ENCODE data around the gene ALDOC. TPM values are rescaled to one million over a fixed set of nuclear protein-coding genes. Genes with fewer than 3 reads are reported as not detected.
"Not testable (repeated sequence)": the region's sequence is repeated elsewhere in the genome, so short reads cannot be mapped to it uniquely, and the experiment has no call there.

Gene ALDOC
- total RNA-seq (2014; rRNA removed; shearing (Covaris generic)) = 0.32 TPM in 1 of 2 replicates, not detected in the other

DNA sequence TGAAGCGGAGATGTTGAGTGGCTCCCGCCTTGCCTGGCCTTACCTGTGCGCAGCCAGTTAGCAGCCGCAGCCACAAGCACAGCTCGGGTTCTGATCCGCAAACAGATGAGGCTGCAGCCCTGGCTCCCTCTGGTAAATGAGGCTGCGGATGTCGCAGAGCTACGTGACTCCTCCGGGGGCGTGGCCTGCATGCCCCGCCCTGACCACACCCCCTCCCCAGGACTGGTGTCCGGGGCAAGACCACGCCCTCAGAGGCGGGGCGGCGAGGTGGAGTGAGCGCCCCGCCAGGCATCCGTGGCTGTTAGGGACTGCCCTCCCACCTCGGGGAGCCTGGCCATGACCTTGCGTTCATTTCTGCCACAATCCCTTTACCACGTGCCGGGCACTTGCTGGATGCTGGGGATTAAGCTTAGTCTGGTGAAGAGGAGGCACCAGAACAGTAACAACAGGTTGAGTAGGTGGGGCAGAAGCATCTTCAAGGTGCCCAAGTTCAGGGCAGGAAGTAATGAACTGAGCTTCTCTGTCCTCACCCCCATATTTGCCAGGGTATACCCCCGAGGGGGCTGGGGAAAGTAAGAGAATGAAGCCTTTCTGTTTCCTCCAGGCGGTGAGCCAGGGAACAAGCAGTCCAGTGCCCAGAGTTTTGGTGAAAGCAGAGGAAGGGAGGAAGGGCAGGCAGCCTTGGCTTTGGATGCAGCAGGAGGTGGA lies at the start of gene ALDOC:
Gene ALDOC, minus strand, starts transcription at position 138 of the 708 bp plus-strand sequence. CDS start 1,363 bp downstream, outside the sequence.
- peak; percentile 26 for DNase-seq (ENCODE audit: low read depth)

DNA sequence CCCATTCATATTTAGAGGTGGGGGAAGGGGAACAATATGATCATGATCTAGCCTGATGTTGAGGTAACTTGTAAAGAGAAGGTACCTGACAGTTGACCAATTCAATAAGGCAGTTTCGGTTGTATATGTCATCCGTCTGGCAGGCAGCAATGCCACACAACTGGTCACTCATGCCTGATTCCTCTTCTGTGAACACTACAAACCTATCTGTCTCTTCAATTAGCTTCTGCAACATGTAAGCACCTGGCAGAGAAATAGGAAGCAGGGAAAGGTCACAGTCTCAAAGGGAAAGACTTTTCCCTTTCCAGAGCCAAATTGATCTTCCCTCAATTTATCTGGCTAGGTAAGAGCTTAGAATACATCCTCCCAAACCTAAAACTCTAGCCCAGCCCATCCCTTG lies 47.5 kb upstream of the ALDOC start:
- DNase-seq (ENCODE audit: low read depth) = no peak

- DNase-seq (ENCODE audit: low read depth) = no peak
Observed at GRCh38 chr17:28623696-28624095, 47.0 kb upstream of the ALDOC start.

GRCh38 chr17:28622186-28622585 lies 45.5 kb upstream of the ALDOC start:
- no peak for DNase-seq (ENCODE audit: low read depth)

GRCh38 chr17:28620010-28620409 lies 43.3 kb upstream of the ALDOC start:
- DNase-seq (ENCODE audit: low read depth) = no peak

GRCh38 chr17:28618464-28618863 lies 41.8 kb upstream of the ALDOC start:
- no peak for DNase-seq (ENCODE audit: low read depth)

- no peak for DNase-seq (ENCODE audit: low read depth)
Observed at GRCh38 chr17:28616281-28616680, 39.6 kb upstream of the ALDOC start.

- DNase-seq (ENCODE audit: low read depth) = no peak
Observed at GRCh38 chr17:28615260-28615940, 38.7 kb upstream of the ALDOC start.

DNA sequence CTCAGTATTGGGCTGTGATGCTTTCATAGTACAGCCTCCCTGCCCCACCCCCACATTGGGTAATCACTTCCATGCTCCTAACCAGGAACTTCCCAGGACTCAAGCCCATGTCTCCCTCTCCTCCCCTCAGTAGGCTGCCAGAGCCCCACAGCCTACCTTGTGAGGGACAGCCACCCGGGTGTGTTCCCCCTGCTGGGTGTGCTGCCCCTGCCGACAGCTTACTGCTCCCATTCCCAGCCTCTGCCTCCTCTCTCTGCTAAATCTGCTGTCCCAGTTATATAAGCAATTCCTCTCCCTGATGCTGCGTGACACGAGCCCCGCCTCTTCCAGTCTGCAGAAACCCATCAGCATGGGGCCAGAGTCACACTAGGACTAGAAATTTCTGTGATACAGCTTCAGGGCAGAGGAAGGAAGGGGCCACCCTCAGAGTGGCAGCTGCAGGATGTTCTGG lies 37.3 kb upstream of the ALDOC start, which contains the start of gene RSKR:
Gene RSKR, minus strand, starts transcription at position 255 of the 451 bp plus-strand sequence. Its CDS starts 24 bp downstream, at position 231.
- no peak for DNase-seq (ENCODE audit: low read depth)

DNA sequence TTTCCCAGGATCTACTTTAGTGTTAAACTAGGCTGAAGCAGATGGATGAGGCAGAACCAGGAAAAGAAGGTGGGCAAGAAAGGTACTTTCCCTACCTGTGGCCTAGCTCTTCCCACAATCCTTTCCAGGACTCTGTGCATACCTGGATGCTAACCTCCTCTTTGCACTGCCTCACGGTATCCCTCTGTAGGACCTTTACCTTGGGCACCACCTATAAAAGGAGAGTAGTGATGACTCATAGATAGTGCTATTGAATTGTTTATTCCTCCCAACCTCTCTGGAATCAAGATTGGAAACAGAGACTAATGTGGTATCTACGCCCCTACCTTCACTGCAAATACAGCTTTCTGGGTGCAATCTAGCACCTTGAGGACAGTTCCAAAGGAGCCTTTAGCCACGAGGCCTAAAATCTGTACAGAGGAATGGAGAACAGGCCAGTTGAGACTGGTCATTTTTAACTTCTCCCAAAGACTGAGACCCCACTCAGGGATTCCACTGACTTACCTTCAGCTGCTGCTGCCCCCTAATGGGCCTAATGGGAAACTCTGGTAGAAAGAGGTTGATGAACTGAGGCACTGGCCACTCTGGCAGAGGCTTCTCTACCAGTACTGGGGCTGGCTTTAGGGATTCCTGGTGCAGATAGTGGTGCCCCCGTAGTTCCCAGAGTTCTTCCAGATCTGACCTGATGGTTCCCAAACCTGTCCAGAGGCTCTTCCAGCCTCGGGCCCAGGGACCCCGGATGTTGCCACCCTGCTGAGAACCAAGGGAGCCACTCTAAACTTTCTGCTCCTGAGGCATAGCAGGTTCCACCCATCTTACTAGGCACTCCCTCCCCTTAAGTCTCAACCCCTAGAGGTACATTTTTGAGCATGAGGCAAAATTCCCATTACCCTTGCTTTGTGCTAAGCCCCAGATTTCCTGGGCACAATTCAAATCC lies 36.5 kb upstream of the ALDOC start:
- peak; percentile 39 for DNase-seq (ENCODE audit: low read depth)

- DNase-seq (ENCODE audit: low read depth) = no peak
Observed at GRCh38 chr17:28612531-28612930, 35.8 kb upstream of the ALDOC start.

DNA sequence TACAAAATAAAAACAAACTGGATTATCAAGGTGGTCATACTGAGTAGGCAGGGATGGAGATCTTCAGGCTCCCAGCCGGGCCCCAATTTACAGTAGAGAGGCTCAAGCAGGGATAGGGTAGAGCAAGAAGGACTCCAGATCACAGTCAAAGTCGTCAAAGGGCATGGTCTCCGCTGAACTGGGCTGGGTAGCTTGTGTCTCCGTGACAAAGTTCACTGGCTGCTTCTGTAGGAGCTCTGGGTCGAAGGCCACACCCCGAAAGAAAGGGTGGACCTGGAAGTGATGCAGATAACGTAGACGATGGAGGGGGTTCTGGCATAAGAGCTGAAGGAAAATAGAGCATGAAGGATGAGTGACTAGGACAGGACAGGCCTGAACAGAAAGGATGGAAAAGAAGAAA lies 33.7 kb upstream of the ALDOC start:
- no peak for DNase-seq (ENCODE audit: low read depth)

DNA sequence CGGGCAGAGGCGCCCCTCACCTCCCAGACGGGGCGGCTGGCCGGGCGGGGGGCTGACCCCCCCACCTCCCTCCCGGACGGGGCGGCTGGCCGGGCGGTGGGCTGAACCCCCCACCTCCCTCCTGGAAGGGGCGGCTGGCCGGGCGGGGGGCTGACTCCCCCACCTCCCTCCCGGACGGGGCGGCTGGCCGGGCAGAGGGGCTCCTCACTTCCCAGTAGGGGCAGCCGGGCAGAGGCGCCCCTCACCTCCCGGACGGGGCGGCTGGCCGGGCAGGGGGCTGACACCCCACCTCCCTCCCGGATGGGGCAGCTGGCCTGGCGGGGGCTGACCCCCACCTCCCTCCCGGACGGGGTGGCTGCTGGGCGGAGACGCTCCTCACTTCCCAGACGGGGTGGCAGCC lies 27.3 kb upstream of the ALDOC start:
- DNase-seq (ENCODE audit: low read depth) = not testable (repeated sequence)

- DNase-seq (ENCODE audit: low read depth) = peak; percentile 86
Observed at GRCh38 chr17:28599311-28600184, 22.9 kb upstream of the ALDOC start.

GRCh38 chr17:28598799-28599310 lies 22.2 kb upstream of the ALDOC start, which contains the start of gene SPAG5:
Gene SPAG5, minus strand, starts transcription at chr17:28599025. Its CDS starts 79 bp downstream, at chr17:28598946.
- peak; percentile 90 for DNase-seq (ENCODE audit: low read depth)

GRCh38 chr17:28598389-28598788 lies 21.7 kb upstream of the ALDOC start:
- DNase-seq (ENCODE audit: low read depth) = no peak

DNA sequence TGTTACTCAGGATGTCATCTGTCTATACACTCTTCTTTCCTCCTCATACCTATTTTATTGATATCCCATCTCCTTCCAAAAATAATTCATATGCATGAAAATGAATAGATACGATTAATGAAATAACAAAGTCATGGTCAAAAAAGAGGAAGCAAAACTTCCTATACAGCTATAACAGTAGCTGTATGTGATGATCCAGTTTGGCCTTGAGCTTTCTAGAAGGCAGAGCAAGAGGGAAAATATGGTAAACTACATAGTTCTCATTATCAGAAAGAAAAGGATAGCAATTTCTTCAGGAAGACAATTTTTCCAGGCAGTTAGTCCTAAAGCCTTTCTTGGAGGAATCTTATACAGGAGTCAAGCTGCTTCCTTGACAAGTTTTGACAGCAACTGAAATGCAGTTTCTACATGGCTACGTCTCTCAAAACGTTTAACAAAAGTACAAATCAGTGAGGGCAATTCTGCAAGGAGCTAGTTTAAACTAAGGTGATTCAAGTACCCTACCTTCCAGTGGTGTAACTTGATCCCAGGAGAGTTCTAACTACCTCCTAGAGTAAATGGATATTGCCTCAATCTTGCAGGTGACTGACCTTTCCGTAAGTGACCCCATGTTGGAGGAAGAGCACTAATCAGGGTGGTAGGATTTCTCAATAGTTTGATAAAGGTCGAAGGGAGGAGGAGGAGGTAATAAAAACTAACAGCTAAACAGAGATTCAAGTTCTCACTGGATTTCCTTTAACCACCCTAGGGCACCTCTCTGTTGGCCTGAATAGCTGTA lies 21.1 kb upstream of the ALDOC start:
- no peak for DNase-seq (ENCODE audit: low read depth)

- DNase-seq (ENCODE audit: low read depth) = no peak
Observed at GRCh38 chr17:28592260-28592659, 15.6 kb upstream of the ALDOC start.

DNA sequence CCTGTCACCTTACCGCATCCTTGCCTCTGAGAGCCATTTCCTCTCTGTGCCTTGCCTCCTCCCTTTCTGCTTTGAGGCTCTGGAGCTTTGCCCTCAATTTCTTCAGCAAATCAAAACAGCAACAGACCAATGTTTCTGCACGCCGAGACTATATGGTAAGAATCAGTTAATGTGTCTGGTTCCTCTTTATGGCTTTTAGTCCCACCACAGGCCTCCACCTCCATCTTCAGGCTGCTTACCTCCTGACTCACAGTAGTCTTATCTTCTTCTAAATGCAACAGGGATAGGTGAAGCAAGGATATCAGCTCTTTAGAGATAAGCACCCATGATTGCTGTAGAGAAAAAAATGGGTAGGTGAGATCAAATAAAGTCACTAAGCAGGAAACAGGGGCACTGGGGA lies 9.2 kb upstream of the ALDOC start:
- no peak for DNase-seq (ENCODE audit: low read depth)

- no peak for DNase-seq (ENCODE audit: low read depth)
Observed at GRCh38 chr17:28584434-28584833, 7.7 kb upstream of the ALDOC start.

All from M059J (cell line).